Ishikawa (cell line): Measurements from ENCODE around the gene ATG5.

Experiments used
- CEBPB ChIP-seq: IDR thresholded peaks from 2 replicates; pipeline ENCODE4 v1.6.1; 2012
- CREB1 ChIP-seq: IDR thresholded peaks from 2 replicates; pipeline ENCODE4 v1.6.1; 2012; ENCODE audit warnings: low read depth
- EGR1 ChIP-seq: IDR thresholded peaks from 2 replicates; pipeline ENCODE4 v1.6.1; 2012
- EP300 ChIP-seq: IDR thresholded peaks from 2 replicates; pipeline ENCODE4 v1.6.1; 2012; ENCODE audit warnings: borderline replicate concordance
- FOXM1 ChIP-seq: IDR thresholded peaks from 2 replicates; pipeline ENCODE4 v1.6.1; 2012; ENCODE audit warnings: low read depth, borderline replicate concordance
- NFIC ChIP-seq: IDR thresholded peaks from 2 replicates; pipeline ENCODE4 v1.6.1; 2012
- RAD21 ChIP-seq: IDR thresholded peaks from 2 replicates; pipeline ENCODE4 v1.6.1; 2012; ENCODE audit warnings: low read depth
- TAF1 ChIP-seq: IDR thresholded peaks from 2 replicates; pipeline ENCODE4 v1.6.1; 2012; ENCODE audit warnings: low read depth, mild to moderate bottlenecking
- TCF12 ChIP-seq: IDR thresholded peaks from 2 replicates; pipeline ENCODE4 v1.6.1; 2012; ENCODE audit warnings: low read depth
- TEAD4 ChIP-seq: IDR thresholded peaks from 2 replicates; pipeline ENCODE4 v1.6.1; 2012
- YY1 ChIP-seq: IDR thresholded peaks from 2 replicates; pipeline ENCODE4 v1.6.1; 2012; ENCODE audit warnings: low read depth
- ZBTB7A ChIP-seq: IDR thresholded peaks from 2 replicates; pipeline ENCODE4 v1.6.1; 2012; ENCODE audit warnings: low read depth
- TF ChIP-seq, protein P1 (sequence below): IDR thresholded peaks from 2 replicates; pipeline ENCODE4 v1.6.1; 2012
- TF ChIP-seq, protein P2 (sequence below): IDR thresholded peaks from 2 replicates; pipeline ENCODE4 v1.6.1; 2012
- TF ChIP-seq, protein P3 (sequence below): IDR thresholded peaks from 2 replicates; pipeline ENCODE4 v1.6.1; 2012; ENCODE audit warnings: low read depth, mild to moderate bottlenecking

ATG5 gene

DNA sequence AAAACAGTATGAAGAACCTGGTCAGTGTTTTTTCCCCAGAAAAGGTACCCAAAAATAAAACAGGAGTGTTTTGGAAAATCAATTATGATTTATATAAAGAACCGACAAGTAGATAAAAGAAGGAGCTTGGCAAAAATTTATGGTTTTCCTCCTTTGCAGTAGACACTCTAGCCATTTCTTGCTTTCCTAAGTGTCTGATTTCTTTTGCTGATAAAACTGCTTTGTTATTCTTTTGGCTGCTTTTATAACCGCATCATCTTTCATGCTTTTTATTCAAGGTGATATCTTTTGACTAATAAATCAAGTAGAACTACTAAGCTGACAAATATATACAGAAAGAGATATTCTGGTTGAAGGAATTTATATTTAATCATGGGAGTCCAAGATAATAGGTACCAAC, 16.6 kb downstream of the ATG5 start:
- TF ChIP-seq EP300 (no peak), CREB1 (no peak), FOXM1 (no peak), YY1 (no peak), TEAD4 (no peak), CEBPB (no peak), EGR1 (no peak), RAD21 (no peak), NFIC (no peak), ZBTB7A (no peak), TAF1 (no peak), TCF12 (no peak)
- TF ChIP-seq, protein P1, sequence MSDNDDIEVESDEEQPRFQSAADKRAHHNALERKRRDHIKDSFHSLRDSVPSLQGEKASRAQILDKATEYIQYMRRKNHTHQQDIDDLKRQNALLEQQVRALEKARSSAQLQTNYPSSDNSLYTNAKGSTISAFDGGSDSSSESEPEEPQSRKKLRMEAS = no peak
- TF ChIP-seq, protein P2, sequence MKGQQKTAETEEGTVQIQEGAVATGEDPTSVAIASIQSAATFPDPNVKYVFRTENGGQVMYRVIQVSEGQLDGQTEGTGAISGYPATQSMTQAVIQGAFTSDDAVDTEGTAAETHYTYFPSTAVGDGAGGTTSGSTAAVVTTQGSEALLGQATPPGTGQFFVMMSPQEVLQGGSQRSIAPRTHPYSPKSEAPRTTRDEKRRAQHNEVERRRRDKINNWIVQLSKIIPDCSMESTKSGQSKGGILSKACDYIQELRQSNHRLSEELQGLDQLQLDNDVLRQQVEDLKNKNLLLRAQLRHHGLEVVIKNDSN = no peak
- TF ChIP-seq, protein P3, sequence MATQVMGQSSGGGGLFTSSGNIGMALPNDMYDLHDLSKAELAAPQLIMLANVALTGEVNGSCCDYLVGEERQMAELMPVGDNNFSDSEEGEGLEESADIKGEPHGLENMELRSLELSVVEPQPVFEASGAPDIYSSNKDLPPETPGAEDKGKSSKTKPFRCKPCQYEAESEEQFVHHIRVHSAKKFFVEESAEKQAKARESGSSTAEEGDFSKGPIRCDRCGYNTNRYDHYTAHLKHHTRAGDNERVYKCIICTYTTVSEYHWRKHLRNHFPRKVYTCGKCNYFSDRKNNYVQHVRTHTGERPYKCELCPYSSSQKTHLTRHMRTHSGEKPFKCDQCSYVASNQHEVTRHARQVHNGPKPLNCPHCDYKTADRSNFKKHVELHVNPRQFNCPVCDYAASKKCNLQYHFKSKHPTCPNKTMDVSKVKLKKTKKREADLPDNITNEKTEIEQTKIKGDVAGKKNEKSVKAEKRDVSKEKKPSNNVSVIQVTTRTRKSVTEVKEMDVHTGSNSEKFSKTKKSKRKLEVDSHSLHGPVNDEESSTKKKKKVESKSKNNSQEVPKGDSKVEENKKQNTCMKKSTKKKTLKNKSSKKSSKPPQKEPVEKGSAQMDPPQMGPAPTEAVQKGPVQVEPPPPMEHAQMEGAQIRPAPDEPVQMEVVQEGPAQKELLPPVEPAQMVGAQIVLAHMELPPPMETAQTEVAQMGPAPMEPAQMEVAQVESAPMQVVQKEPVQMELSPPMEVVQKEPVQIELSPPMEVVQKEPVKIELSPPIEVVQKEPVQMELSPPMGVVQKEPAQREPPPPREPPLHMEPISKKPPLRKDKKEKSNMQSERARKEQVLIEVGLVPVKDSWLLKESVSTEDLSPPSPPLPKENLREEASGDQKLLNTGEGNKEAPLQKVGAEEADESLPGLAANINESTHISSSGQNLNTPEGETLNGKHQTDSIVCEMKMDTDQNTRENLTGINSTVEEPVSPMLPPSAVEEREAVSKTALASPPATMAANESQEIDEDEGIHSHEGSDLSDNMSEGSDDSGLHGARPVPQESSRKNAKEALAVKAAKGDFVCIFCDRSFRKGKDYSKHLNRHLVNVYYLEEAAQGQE = no peak

DNA sequence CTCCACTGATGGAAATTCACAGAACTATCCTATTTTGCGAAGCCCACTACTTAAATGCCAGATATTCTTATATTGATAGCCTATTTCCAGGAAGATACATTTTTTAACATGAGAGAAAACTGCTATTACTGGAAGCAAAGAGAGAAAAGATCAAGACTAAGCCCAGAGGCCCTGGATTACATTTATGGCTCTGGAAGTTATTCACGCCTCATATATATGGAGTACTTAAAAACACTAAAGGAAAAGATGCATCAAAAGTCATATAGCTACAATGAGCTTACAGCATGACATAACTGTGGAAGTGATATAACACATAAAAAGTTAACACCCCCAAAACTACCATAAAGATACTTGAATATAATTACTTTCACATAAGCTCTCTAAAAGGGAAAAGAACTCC, 19.8 kb downstream of the ATG5 start:
- TF ChIP-seq TCF12 (no peak), TAF1 (no peak), CEBPB (no peak), CREB1 (no peak), EP300 (no peak), NFIC (no peak), EGR1 (no peak), TEAD4 (no peak), YY1 (no peak), ZBTB7A (no peak)
- TF ChIP-seq, protein P2 = no peak
- TF ChIP-seq, protein P3 = no peak

- TF ChIP-seq RAD21 (peak; percentile 53), ZBTB7A (no peak)
- TF ChIP-seq, protein P1 = no peak
Measured at GRCh38 chr6:106300944-106301343, 24.6 kb downstream of the ATG5 start.

- TF ChIP-seq ZBTB7A (no peak), NFIC (no peak), TEAD4 (no peak), TAF1 (no peak), CREB1 (no peak), FOXM1 (no peak), EP300 (no peak), YY1 (no peak), EGR1 (no peak), CEBPB (no peak), RAD21 (no peak), TCF12 (no peak)
- TF ChIP-seq, protein P3 = no peak
- TF ChIP-seq, protein P1 = no peak
- TF ChIP-seq, protein P2 = no peak
Measured at GRCh38 chr6:106300020-106300780, 25.4 kb downstream of the ATG5 start.
